Lung (tissue), 12 donors: ENCODE results near the gene FAM219B. TPM values are rescaled to one million over a fixed set of nuclear protein-coding genes. Genes with fewer than 3 reads are reported as not detected.

Source experiments
- ATAC-seq: fragments of 200-7000 bp; cut with Tn5 transposase; one replicate; pipeline ENCODE4 v1.9.1; 2020; ENCODE audit warnings: moderate number of reproducible peaks; ENCODE audit not compliant: insufficient read depth, low FRiP score
- DNase-seq, 3 donors: peaks; one replicate each; pipeline ENCODE4 v3.0.0-alpha.2; 2013 to 2017
- H3K27ac ChIP-seq, 2 donors: one replicate each; pipeline ENCODE4 v1.5.1; 2013; ENCODE audit warnings: mild to moderate bottlenecking in 2 of 2, moderate library complexity in 2 of 2, control low read depth in 1 of 2, inconsistent platforms in 1 of 2, low read depth in 1 of 2, low read length in 1 of 2
- H3K27me3 ChIP-seq, 3 donors: one replicate each; pipeline ENCODE4 v1.5.1; 2013; ENCODE audit warnings: low read length in 2 of 3; ENCODE audit not compliant: control insufficient read depth in 3 of 3, insufficient read depth in 3 of 3
- H3K36me3 ChIP-seq, 4 donors: one replicate each; pipeline ENCODE4 v1.5.1; 2013; ENCODE audit warnings: low read length in 4 of 4, mild to moderate bottlenecking in 1 of 4, moderate library complexity in 1 of 4; ENCODE audit not compliant: control insufficient read depth in 4 of 4, insufficient read depth in 4 of 4
- H3K4me1 ChIP-seq, 5 donors: one replicate each; pipeline ENCODE4 v1.5.1; 2013; ENCODE audit warnings: low read length in 5 of 5, mild to moderate bottlenecking in 2 of 5, moderate library complexity in 1 of 5; ENCODE audit not compliant: control insufficient read depth in 5 of 5, insufficient read depth in 5 of 5
- H3K4me3 ChIP-seq: one replicate; pipeline ENCODE4 v1.5.1; 2013; ENCODE audit warnings: mild to moderate bottlenecking, control low read depth, moderate library complexity
- H3K9ac ChIP-seq, 2 donors: one replicate each; pipeline ENCODE4 v1.5.1; 2013; ENCODE audit warnings: low read length in 2 of 2, control low read depth in 1 of 2; ENCODE audit not compliant: insufficient read depth in 1 of 2
- H3K9me3 ChIP-seq, 4 donors: one replicate each; pipeline ENCODE4 v1.5.1; 2013; ENCODE audit warnings: low read length in 3 of 4, mild to moderate bottlenecking in 1 of 4, moderate library complexity in 1 of 4; ENCODE audit not compliant: control insufficient read depth in 4 of 4, insufficient read depth in 3 of 4
- CTCF ChIP-seq: IDR thresholded peaks from 2 replicates; pipeline ENCODE4 v1.5.1; 2012; ENCODE audit warnings: mild to moderate bottlenecking; ENCODE audit errors: control extremely low read depth, extremely low read depth
- WGBS, 2 donors: extraction: QIAGEN DNeasy Blood & Tissue Kit; methylation state at CpG; one replicate each; pipeline ENCODE4 v1.1.7; 2013; 5-methylcytosine and 5-hydroxymethylcytosine counted together
- polyA plus RNA-seq, 2 donors: library from polyadenylated mRNA; stranded (reverse); fragments of 200-250 nt; gene quantifications; one replicate each; pipeline ENCODE4 v1.2.1, GENCODE V29; 2013
- total RNA-seq, 2 donors: library from RNA; depleted of rRNA in 1 of 2; stranded (reverse); fragments of >200 nt in 1 of 2; gene quantifications; one replicate each; pipeline ENCODE4 v1.2.1, GENCODE V29; 2014 to 2021
- donor health status: control.
- donor health status: control.
- donor health status: Bipolar disorder and iron deficiency.
- donor health status: healthy.
- donor health status: DM: yes; HTN: yes; CAD: no.

FAM219B gene
- total and polyA plus RNA-seq, 4 donors: 32.4 to 88.4 (median 42.5) TPM

DNA sequence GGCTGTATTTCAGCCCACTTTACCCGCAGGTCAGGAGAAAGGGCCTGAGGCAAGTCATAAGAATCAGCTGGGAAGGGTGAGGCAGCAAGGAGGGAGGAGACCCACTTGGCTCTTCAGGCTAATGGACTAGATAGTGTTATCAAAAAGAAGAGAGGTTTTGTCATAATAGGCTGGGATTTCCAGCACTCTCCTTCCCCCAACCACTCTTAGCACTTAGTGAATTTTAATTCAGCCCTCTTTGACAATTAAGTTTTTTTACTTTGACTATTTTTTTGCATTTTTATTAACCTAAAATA lies 16.0 kb downstream of the FAM219B start:
- H3K27me3 ChIP-seq: no peaks in the 10 kb centered on the region
- peak overlapping the region in 1 of 2 donors; percentile 59 for H3K27ac ChIP-seq
- no peak for TF ChIP-seq CTCF
- peaks cover 0 to 17% (median 6%) of the 10 kb centered on the region in 5 donors for H3K4me1 ChIP-seq
- DNase-seq (no peak), ATAC-seq (no peak)
- peak overlapping the region; percentile 90 to 97 for H3K9ac ChIP-seq
- no peaks in the 10 kb centered on the region for H3K9me3 ChIP-seq
- 0 to 4% methylated on average over 1 of the region's 1 CpG for WGBS, 2 donors
- H3K36me3 ChIP-seq: peaks cover 0 to 17% (median 8%) of the 10 kb centered on the region in 4 donors
- peak overlapping the region; percentile 84 for H3K4me3 ChIP-seq

DNA sequence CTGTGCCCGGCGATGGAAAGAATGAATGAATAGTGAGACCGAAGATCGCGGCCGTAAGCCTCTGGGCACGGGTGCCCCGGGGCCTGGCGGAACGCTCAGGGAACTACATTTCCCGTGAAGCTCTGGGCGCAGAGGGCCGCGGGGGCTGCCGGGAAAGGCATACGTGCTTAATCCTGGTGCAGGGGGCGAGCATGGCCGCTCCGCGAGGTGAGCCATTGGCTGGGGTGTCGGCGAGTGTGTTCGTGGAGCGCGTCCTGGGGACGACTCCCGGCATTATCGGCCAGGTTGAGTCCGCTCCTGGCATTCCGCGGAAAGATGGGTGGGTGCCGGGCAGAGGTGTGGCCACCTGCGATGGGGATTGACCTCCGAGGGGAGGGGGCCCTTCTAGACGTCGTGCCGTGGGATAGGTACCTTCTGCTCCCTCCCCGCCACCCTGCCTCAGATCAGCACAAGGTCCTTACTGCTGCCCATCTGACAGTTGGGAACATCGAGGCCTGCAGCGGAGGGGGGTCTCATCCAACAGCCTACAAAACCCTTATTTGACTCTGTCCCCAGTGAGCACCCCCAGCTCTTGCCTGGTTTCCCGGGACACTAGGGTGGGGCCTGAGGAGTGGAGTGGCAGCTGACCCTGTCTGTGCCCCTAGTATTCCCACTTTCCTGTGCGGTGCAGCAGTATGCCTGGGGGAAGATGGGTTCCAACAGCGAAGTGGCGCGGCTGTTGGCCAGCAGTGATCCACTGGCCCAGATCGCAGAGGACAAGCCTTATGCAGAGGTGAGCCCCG lies 16.6 kb downstream of the FAM219B start, which contains the start of gene MPI:
Gene MPI, plus strand, starts transcription at position 160 of the 782 bp plus-strand sequence. Its CDS starts 32 bp downstream, at position 192.
- Histone ChIP-seq H3K36me3 (peaks cover 0 to 17% (median 8%) of the 10 kb centered on the region in 4 donors), H3K4me1 (peaks cover 0 to 17% (median 6%) of the 10 kb centered on the region in 5 donors), H3K9ac (peak within 1 kb of the TSS; percentile 90 to 97), H3K27ac (peak within 1 kb of the TSS; percentile 59 to 74), H3K9me3 (no peaks in the 10 kb centered on the region), H3K27me3 (no peaks in the 10 kb centered on the region), H3K4me3 (peak within 1 kb of the TSS; percentile 84)
- no peak for TF ChIP-seq CTCF
- 3% methylated on average over 47 of the region's 47 CpGs for WGBS, 2 donors
- DNase-seq (peak; percentile 89 to 91 (median 90)), ATAC-seq (peak; percentile 97)

GRCh38 chr15:74889390-74889882 lies 17.2 kb downstream of the FAM219B start:
- WGBS, 2 donors: 12 to 19% methylated on average over 8 of the region's 8 CpGs
- H3K27ac ChIP-seq: peak overlapping the region; percentile 59 to 74

More at GRCh38 chr15:74889390-74889882, 17.2 kb downstream of the FAM219B start:
- H3K9ac ChIP-seq: peak overlapping the region; percentile 74 to 97
- H3K27me3 ChIP-seq: no peaks in the 10 kb centered on the region
- no peak for TF ChIP-seq CTCF
- peak overlapping the region; percentile 84 for H3K4me3 ChIP-seq
- ATAC-seq (peak; percentile 24), DNase-seq (peak in 2 of 3 donors; percentile 66 to 74)
- H3K4me1 ChIP-seq: peaks cover 0 to 17% (median 6%) of the 10 kb centered on the region in 5 donors
- H3K36me3 ChIP-seq: peaks cover 0 to 17% (median 8%) of the 10 kb centered on the region in 4 donors
- no peaks in the 10 kb centered on the region for H3K9me3 ChIP-seq
